Neural cell (in vitro differentiated cells): ENCODE data around the gene CLSTN2. TPM values are rescaled to one million over a fixed set of nuclear protein-coding genes. Genes with fewer than 3 reads are reported as not detected.

Experiments
- H2AFZ ChIP-seq: fragments of 200-600, 300-800 bp; sonication (generic), shearing (Covaris generic); 2 replicates; pipeline ENCODE4 v1.6.0; 2014; ENCODE audit warnings: low read depth, mild to moderate bottlenecking, antibody characterized with exemption, low read length, moderate library complexity
- H3F3A ChIP-seq: fragments of 200-600 bp; shearing (Covaris generic); 2 replicates; pipeline ENCODE4 v1.6.1; 2016; ENCODE audit warnings: mild to moderate bottlenecking, moderate library complexity, mixed read lengths, antibody characterized with exemption, low read length; ENCODE audit not compliant: insufficient read depth, poor library complexity, severe bottlenecking
- H3K27ac ChIP-seq: fragments of 200-600, 300-800 bp; sonication (generic), shearing (Covaris generic); 2 replicates; pipeline ENCODE4 v1.5.1; 2014; ENCODE audit warnings: mild to moderate bottlenecking, low read length, moderate library complexity
- H3K27me3 ChIP-seq: fragments of 300-800, 200-600 bp; sonication (generic), shearing (Covaris generic); 2 replicates; pipeline ENCODE4 v1.6.0; 2014; ENCODE audit warnings: mild to moderate bottlenecking, low read depth, low read length, moderate library complexity; ENCODE audit not compliant: insufficient read depth
- H3K36me3 ChIP-seq: fragments of 300-800, 200-600 bp; sonication (generic), shearing (Covaris generic); 2 replicates; pipeline ENCODE4 v1.5.1; 2014; ENCODE audit warnings: mild to moderate bottlenecking, antibody characterized with exemption, low read length, moderate library complexity; ENCODE audit not compliant: insufficient read depth
- H3K4me2 ChIP-seq: fragments of 300-800, 200-600 bp; sonication (generic), shearing (Covaris generic); 2 replicates; pipeline ENCODE4 v1.6.0; 2014; ENCODE audit warnings: mild to moderate bottlenecking, low read length
- H3K4me3 ChIP-seq: fragments of 300-800, 200-600 bp; sonication (generic), shearing (Covaris generic); 2 replicates; pipeline ENCODE4 v1.5.1; 2014; ENCODE audit warnings: mild to moderate bottlenecking, low read length, moderate library complexity
- H3K79me2 ChIP-seq: fragments of 200-600 bp; shearing (Covaris generic); replicated peaks from 2 replicates; pipeline ENCODE4 v1.6.0; 2014; ENCODE audit warnings: mild to moderate bottlenecking, low read length, moderate library complexity; ENCODE audit not compliant: insufficient read depth
- H3K9ac ChIP-seq: fragments of 300-800, 200-600 bp; sonication (generic), shearing (Covaris generic); 2 replicates; pipeline ENCODE4 v1.6.1; 2016; ENCODE audit warnings: mild to moderate bottlenecking, low read length, mixed read lengths
- H3K9me2 ChIP-seq: fragments of 200-600 bp; shearing (Covaris generic); 2 replicates; pipeline ENCODE4 v1.6.1; 2016; ENCODE audit warnings: mild to moderate bottlenecking, low read length, mixed read lengths; ENCODE audit not compliant: insufficient read depth
- H3K9me3 ChIP-seq: fragments of 200-600, 300-800 bp; sonication (generic), shearing (Covaris generic); 2 replicates; pipeline ENCODE4 v1.6.1; 2016; ENCODE audit warnings: mild to moderate bottlenecking, mixed run types, low read length, moderate library complexity, mixed read lengths
- H4K20me1 ChIP-seq: fragments of 200-600 bp; shearing (Covaris generic); 2 replicates; pipeline ENCODE4 v1.6.1; 2016; ENCODE audit warnings: mild to moderate bottlenecking, mixed run types; ENCODE audit not compliant: insufficient read depth
- EP300 ChIP-seq: fragments of 450-650 bp; conservative IDR thresholded peaks from 2 replicates; pipeline ENCODE4 v1.6.1; 2014; ENCODE audit warnings: antibody characterized with exemption, mild to moderate bottlenecking, moderate library complexity; ENCODE audit not compliant: poor library complexity, severe bottlenecking
- EZH2 ChIP-seq: fragments of 200-600, 300-800 bp; shearing (Covaris generic), sonication (generic); IDR thresholded peaks from 2 replicates; pipeline ENCODE4 v1.6.1; 2014; ENCODE audit warnings: antibody characterized with exemption, low read length, borderline replicate concordance, mild to moderate bottlenecking; ENCODE audit not compliant: insufficient read depth, poor library complexity, severe bottlenecking
- MXI1 ChIP-seq: fragments of 450-650 bp; conservative IDR thresholded peaks from 2 replicates; pipeline ENCODE4 v1.6.1; 2014; ENCODE audit warnings: antibody characterized with exemption, mild to moderate bottlenecking; ENCODE audit not compliant: poor library complexity, severe bottlenecking
- POLR2AphosphoS5 ChIP-seq: IDR thresholded peaks from 2 replicates; pipeline ENCODE4 v1.6.1; 2012
- REST ChIP-seq: IDR thresholded peaks from 2 replicates; pipeline ENCODE4 v1.6.1; 2012; ENCODE audit warnings: borderline replicate concordance
- SMC3 ChIP-seq: fragments of 450-650 bp; conservative IDR thresholded peaks from 2 replicates; pipeline ENCODE4 v1.6.1; 2014; ENCODE audit warnings: antibody characterized with exemption, mild to moderate bottlenecking, moderate library complexity; ENCODE audit not compliant: poor library complexity
- polyA plus RNA-seq: library from polyadenylated mRNA; depleted of rRNA; stranded (reverse); fragments of >200 nt; gene quantifications from 2 replicates; pipeline ENCODE4 v1.2.3, GENCODE V29; 2014

The CLSTN2 gene
- polyA plus RNA-seq, 1 donor from 2014 or later, result 10.7 TPM

- Histone ChIP-seq H3K9me2 (no peaks in the 10 kb centered on the region), H3K9me3 (no peaks in the 10 kb centered on the region), H3K9ac (no peak overlapping the region), H3K27me3 (no peaks in the 10 kb centered on the region), H3K79me2 (no peaks in the 10 kb centered on the region), H2AFZ (no peak overlapping the region), H3K27ac (no peak overlapping the region), H4K20me1 (no peaks in the 10 kb centered on the region), H3K4me2 (no peak overlapping the region), H3K36me3 (no peaks in the 10 kb centered on the region), H3F3A (no peaks in the 10 kb centered on the region), H3K4me3 (no peak overlapping the region)
- no peak for TF ChIP-seq REST
- TF ChIP-seq SMC3, result no peak
- TF ChIP-seq POLR2AphosphoS5, result no peak
These were observed 73.2 kb downstream of the CLSTN2 start for GRCh38 chr3:140007911-140008869.

GRCh38 chr3:140010391-140010790 is 75.4 kb downstream of the CLSTN2 start:
- Histone ChIP-seq H3K79me2 (no peaks in the 10 kb centered on the region), H3K36me3 (no peaks in the 10 kb centered on the region), H3F3A (no peaks in the 10 kb centered on the region), H3K9ac (no peak overlapping the region), H3K9me3 (no peaks in the 10 kb centered on the region), H2AFZ (no peak overlapping the region), H3K4me3 (no peak overlapping the region), H3K27ac (no peak overlapping the region), H4K20me1 (no peaks in the 10 kb centered on the region), H3K9me2 (no peaks in the 10 kb centered on the region), H3K4me2 (no peak overlapping the region), H3K27me3 (no peaks in the 10 kb centered on the region)
- TF ChIP-seq EP300 (no peak), REST (no peak), POLR2AphosphoS5 (no peak)

GRCh38 chr3:140011086-140011485 is 76.1 kb downstream of the CLSTN2 start:
- H3K4me2 ChIP-seq, result no peak overlapping the region
- H3F3A ChIP-seq, result no peaks in the 10 kb centered on the region
- H3K27me3 ChIP-seq, result no peaks in the 10 kb centered on the region

More at GRCh38 chr3:140011086-140011485, 76.1 kb downstream of the CLSTN2 start:
- no peaks in the 10 kb centered on the region for H3K9me2 ChIP-seq
- H3K9me3 ChIP-seq, result no peaks in the 10 kb centered on the region
- H3K36me3 ChIP-seq, result no peaks in the 10 kb centered on the region
- TF ChIP-seq MXI1 (no peak), POLR2AphosphoS5 (no peak), EZH2 (no peak), EP300 (no peak)
- no peak overlapping the region for H3K27ac ChIP-seq
- H3K4me3 ChIP-seq, result no peak overlapping the region
- H3K9ac ChIP-seq, result no peak overlapping the region
- no peak overlapping the region for H2AFZ ChIP-seq
- no peaks in the 10 kb centered on the region for H4K20me1 ChIP-seq
- no peaks in the 10 kb centered on the region for H3K79me2 ChIP-seq
